ENCODE measurements around the gene MPND. TPM values are rescaled to one million over a fixed set of nuclear protein-coding genes. Genes with fewer than 3 reads are reported as not detected.

The MPND gene
- total and polyA plus RNA-seq, 2 of the 13 experiments (the other 11 are each of a cell fraction or from before 2014, with no cell fraction given), result 10.8 to 15.8 TPM

DNA sequence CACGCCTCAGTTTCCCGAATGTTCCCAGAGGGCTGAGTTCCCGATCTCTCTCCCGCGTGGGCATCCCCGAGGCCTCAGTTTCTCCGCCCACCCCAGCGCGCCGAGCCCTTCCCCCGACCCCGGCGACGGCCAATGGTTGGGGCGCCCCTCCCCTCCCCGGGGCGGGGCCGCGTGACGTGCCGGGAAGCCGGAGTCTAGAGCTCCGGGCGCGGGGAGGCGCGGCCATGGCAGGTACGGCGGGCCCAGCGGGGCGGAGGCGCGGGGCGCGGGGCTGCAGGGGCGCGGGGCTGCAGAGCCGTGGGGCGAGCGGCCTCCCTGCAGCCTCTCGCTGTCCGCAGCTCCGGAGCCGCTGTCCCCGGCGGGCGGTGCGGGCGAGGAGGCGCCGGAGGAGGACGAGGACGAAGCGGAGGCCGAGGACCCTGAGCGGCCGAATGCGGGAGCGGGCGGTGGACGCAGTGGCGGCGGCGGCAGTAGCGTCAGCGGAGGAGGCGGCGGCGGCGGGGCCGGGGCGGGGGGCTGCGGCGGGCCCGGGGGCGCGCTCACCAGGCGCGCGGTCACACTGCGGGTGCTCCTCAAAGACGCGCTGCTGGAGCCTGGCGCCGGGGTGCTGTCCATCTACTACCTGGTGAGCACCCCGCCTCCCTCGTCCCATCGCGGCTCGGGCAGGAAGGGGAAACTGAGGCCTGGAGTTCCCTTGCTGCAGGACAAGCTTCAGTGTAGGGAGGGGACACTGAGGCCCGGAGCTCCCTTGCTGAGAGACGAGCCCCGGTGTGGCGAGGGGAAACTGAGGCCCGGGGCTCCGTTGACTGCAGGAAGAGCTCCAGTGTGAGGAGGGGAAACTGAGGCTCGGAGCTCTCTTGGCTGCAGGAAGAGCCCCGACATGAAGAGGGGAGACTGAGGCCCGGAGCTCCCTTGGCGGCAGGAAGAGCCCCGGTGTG is at the start of gene MPND (continued):
- TF ChIP-seq AFF4 (CRISPR knock-in tag; IDR thresholded peaks at IDR 0.05) (no peak), ZNF646 (CRISPR knock-in tag; IDR thresholded peaks at IDR 0.05) (no peak), YY1 (IDR thresholded peaks at IDR 0.05; ENCODE audit: insufficient read depth, insufficient replicate concordance, low read depth, low read length) (peak; percentile 86), GABPA (IDR thresholded peaks at IDR 0.05; ENCODE audit: low read depth, low read length) (no peak), GABPA (CRISPR knock-in tag; IDR thresholded peaks at IDR 0.05; ENCODE audit: low read depth) (no peak), PHF20 (CRISPR knock-in tag; IDR thresholded peaks at IDR 0.05) (peak; percentile 18; the same call in 1 of the 2 replicates), HOXA9 (CRISPR knock-in tag; IDR thresholded peaks at IDR 0.05; ENCODE audit: borderline replicate concordance) (no peak), SRSF4 (IDR thresholded peaks at IDR 0.05; ENCODE audit: low read depth, low read length, poor library complexity, severe bottlenecking) (no peak), ZFP36L2 (CRISPR knock-in tag; IDR thresholded peaks at IDR 0.05) (no peak), FOXM1 (CRISPR knock-in tag; IDR thresholded peaks at IDR 0.05) (no peak), POGZ (CRISPR knock-in tag; IDR thresholded peaks at IDR 0.05) (0 out of 2 replicates have a peak, but pooled peaks have one; percentile 6), NAIF1 (CRISPR knock-in tag; IDR thresholded peaks at IDR 0.05; ENCODE audit: borderline replicate concordance) (no peak), BRCA1 (CRISPR knock-in tag; IDR thresholded peaks at IDR 0.05) (no peak), ZNF562 (CRISPR knock-in tag; IDR thresholded peaks at IDR 0.05; ENCODE audit: borderline replicate concordance) (no peak), ZHX1 (CRISPR knock-in tag; IDR thresholded peaks at IDR 0.05; ENCODE audit: low read depth) (no peak; the same call in 1 of the 2 replicates)

Data from HepG2 (cell line).